Stimulated activated CD8-positive, alpha-beta memory T cell treated with anti-CD3 and anti-CD28 coated beads, Interleukin-7, amount 100 ng/mL, for 48 hours (primary cell): ENCODE data around the gene HMSD.

Source experiments
- DNase-seq, 2 donors: peaks; one replicate each; pipeline ENCODE4 v3.0.0-alpha.2; 2020; ENCODE audit warnings: low read depth in 1 of 2; ENCODE audit errors: extremely low read depth in 1 of 2

Gene HMSD

GRCh38 chr18:63953811-63954210 is 4.7 kb downstream of the HMSD start:
- DNase-seq = no peak

GRCh38 chr18:63956755-63957154 is 7.7 kb downstream of the HMSD start:
- no peak for DNase-seq

GRCh38 chr18:63960891-63961290 is 11.8 kb downstream of the HMSD start:
- no peak for DNase-seq

GRCh38 chr18:63961435-63961980 is 12.4 kb downstream of the HMSD start:
- DNase-seq = no peak

- no peak for DNase-seq
Measured at GRCh38 chr18:63962137-63962536, 13.0 kb downstream of the HMSD start.

GRCh38 chr18:63963615-63964256 is 14.6 kb downstream of the HMSD start:
- peak in 1 of 2 donors; percentile 29 for DNase-seq

- DNase-seq = no peak
Measured at GRCh38 chr18:63964908-63965307, 15.8 kb downstream of the HMSD start.

- no peak for DNase-seq
Measured at GRCh38 chr18:63965716-63966330, 16.7 kb downstream of the HMSD start.

GRCh38 chr18:63969942-63970808 is 21.1 kb downstream of the HMSD start, which contains the start of gene SERPINB8:
Gene SERPINB8 (plus strand): TSS chr18:63970081. CDS start chr18:63978309, 8,228 bp downstream.
- DNase-seq = peak; percentile 63 to 77

- no peak for DNase-seq
Measured at GRCh38 chr18:63970809-63971205, 21.7 kb downstream of the HMSD start.

GRCh38 chr18:63971320-63972001 is 22.4 kb downstream of the HMSD start:
- DNase-seq = no peak

- DNase-seq = no peak
Measured at GRCh38 chr18:63972002-63972376, 22.9 kb downstream of the HMSD start.

- DNase-seq = no peak
Measured at GRCh38 chr18:63974991-63975390, 25.9 kb downstream of the HMSD start.

- DNase-seq = no peak
Measured at GRCh38 chr18:63975628-63976027, 26.5 kb downstream of the HMSD start.

GRCh38 chr18:63977040-63977439 is 27.9 kb downstream of the HMSD start:
- DNase-seq = no peak

GRCh38 chr18:63979409-63979920 is 30.4 kb downstream of the HMSD start:
- no peak for DNase-seq

- DNase-seq = no peak
Measured at GRCh38 chr18:63980027-63980426, 30.9 kb downstream of the HMSD start.

GRCh38 chr18:63980896-63981460 is 31.9 kb downstream of the HMSD start:
- no peak for DNase-seq

- no peak for DNase-seq
Measured at GRCh38 chr18:63981719-63982118, 32.6 kb downstream of the HMSD start.

- DNase-seq = no peak
Measured at GRCh38 chr18:63982361-63982760, 33.3 kb downstream of the HMSD start.
